Cardiac muscle cell (in vitro differentiated cells and primary cell): ENCODE data around the gene EXOC4. TPM values are rescaled to one million over a fixed set of nuclear protein-coding genes. Genes with fewer than 3 reads are reported as not detected.
A peak's percentile ranks its signal among the peaks of the same experiment; 100 is the strongest.

ENCODE experiments used
- DNase-seq, 2 donors: peaks; one replicate each; pipeline versions ENCODE4 v3.0.0 to v3.0.0-alpha.2; 2010 to 2017; ENCODE audit warnings: low read depth in 1 of 2, low spot score in 1 of 2
- H3K27ac ChIP-seq: fragments of 200-600 bp; sonication (generic); 2 replicates; pipeline ENCODE4 v1.5.1; 2016
- H3K27me3 ChIP-seq: fragments of 200-600 bp; sonication (generic); 2 replicates; pipeline ENCODE4 v1.6.0; 2016; ENCODE audit warnings: control low read depth
- H3K36me3 ChIP-seq: fragments of 200-600 bp; sonication (generic); 2 replicates; pipeline ENCODE4 v1.5.1; 2016; ENCODE audit warnings: control low read depth
- H3K4me1 ChIP-seq: fragments of 200-600 bp; sonication (generic); 2 replicates; pipeline ENCODE4 v1.8.1; 2017; ENCODE audit warnings: low read depth, mild to moderate bottlenecking, mixed run types
- H3K4me3 ChIP-seq: fragments of 200-600 bp; sonication (generic); 2 replicates; pipeline ENCODE4 v1.5.1; 2016; ENCODE audit warnings: mild to moderate bottlenecking
- H3K9me3 ChIP-seq: fragments of 200-600 bp; sonication (generic); 2 replicates; pipeline ENCODE4 v1.5.1; 2017; ENCODE audit warnings: low read depth, mild to moderate bottlenecking, control low read depth
- CTCF ChIP-seq: IDR thresholded peaks from 2 replicates; pipeline ENCODE4 v1.5.1; 2012; ENCODE audit warnings: low read depth, mild to moderate bottlenecking, low read length
- polyA plus RNA-seq: library from polyadenylated mRNA; unstranded; fragments of >200 nt; fragmentation: Nextera tagmentation; extraction: Ambion mirVana; gene quantifications from 2 replicates; pipeline ENCODE4 v1.2.1, GENCODE V29; 2016
- total RNA-seq: library from RNA; depleted of rRNA; stranded (reverse); fragments of >200 nt; gene quantifications from 2 replicates; pipeline ENCODE4 v1.2.3, GENCODE V29; 2016

Gene EXOC4
- total and polyA plus RNA-seq, 2 experiments from 2014 or later, result 33.6 to 46.0 TPM

GRCh38 chr7:134058521-134058920 lies 805.6 kb downstream of the EXOC4 start:
- Histone ChIP-seq H3K36me3 (no peaks in the 10 kb centered on the region), H3K4me1 (peaks cover 12% of the 10 kb centered on the region), H3K9me3 (no peaks in the 10 kb centered on the region), H3K27ac (no peak overlapping the region), H3K4me3 (no peak overlapping the region), H3K27me3 (no peaks in the 10 kb centered on the region)
- no peak for DNase-seq
- no peak for TF ChIP-seq CTCF

DNA sequence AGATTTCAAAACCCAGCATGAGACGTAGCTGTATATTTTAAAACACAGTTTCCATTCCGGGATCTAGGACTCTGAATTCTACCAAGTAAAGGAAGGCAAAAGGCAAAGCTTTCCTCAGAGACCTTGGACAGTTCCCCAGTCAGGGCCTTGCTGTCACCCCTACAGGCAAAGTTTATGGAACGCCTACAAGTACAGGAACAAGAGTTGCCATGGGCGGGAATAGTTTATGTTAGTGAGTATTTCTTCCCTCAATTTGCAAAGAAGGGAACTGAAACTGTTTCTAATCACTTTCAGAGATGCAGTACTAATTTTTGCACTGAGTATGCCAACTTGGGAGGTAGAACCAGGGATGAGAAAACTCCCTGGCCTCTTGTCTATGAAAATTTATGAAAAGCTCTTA lies 806.1 kb downstream of the EXOC4 start:
- Histone ChIP-seq H3K36me3 (no peaks in the 10 kb centered on the region), H3K9me3 (no peaks in the 10 kb centered on the region), H3K4me3 (no peak overlapping the region), H3K27ac (no peak overlapping the region), H3K27me3 (no peaks in the 10 kb centered on the region), H3K4me1 (peaks cover 12% of the 10 kb centered on the region)
- no peak for TF ChIP-seq CTCF
- DNase-seq, result peak; percentile 19 to 64

DNA sequence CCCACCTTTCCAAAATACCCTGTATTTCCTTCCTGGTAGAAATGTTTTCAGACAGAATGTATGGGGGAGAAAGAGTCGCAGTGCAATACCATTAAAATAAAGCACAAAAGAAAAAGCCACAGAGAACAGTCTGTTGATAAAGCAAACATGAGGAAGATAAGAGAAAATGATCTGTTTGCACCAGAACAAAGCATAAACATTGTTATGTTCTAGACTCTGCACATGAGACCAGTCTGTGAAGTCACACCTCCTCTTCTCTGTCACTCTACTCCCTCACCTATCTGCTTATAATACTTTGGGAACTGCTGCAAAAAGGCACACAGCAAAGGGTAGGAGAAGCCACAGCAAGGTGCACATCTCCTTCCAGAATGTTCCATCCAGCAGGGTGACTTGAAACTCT lies 807.0 kb downstream of the EXOC4 start:
- no peak for DNase-seq
- H3K4me1 ChIP-seq, result peaks cover 12% of the 10 kb centered on the region
- H3K36me3 ChIP-seq, result no peaks in the 10 kb centered on the region
- H3K27me3 ChIP-seq, result no peaks in the 10 kb centered on the region
- no peak overlapping the region for H3K27ac ChIP-seq
- H3K9me3 ChIP-seq, result no peaks in the 10 kb centered on the region
- no peak for TF ChIP-seq CTCF
- no peak overlapping the region for H3K4me3 ChIP-seq

DNA sequence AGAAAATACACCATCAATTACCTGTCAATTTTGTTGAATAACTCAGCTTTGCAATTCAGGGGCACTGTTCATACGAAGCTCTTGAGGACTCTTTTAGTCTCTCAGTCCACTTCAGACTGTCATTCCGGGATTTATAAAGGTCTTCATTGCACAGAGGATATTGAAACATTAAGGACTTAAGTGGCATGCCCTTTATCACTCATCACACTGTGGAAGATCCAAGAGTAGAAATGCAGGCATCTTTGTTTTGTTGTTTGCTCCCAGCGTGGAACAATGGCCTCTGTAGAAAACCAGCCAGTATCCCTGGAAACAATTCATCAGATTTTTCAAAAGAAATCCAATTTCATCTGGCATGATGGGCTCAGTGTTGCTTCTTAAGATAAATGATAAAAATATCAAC lies 808.0 kb downstream of the EXOC4 start:
- no peaks in the 10 kb centered on the region for H3K36me3 ChIP-seq
- H3K4me1 ChIP-seq, result peaks cover 12% of the 10 kb centered on the region
- no peaks in the 10 kb centered on the region for H3K9me3 ChIP-seq
- H3K27ac ChIP-seq, result no peak overlapping the region
- no peaks in the 10 kb centered on the region for H3K27me3 ChIP-seq
- DNase-seq, result no peak
- no peak overlapping the region for H3K4me3 ChIP-seq
- TF ChIP-seq CTCF, result no peak

GRCh38 chr7:134062460-134062859 lies 809.6 kb downstream of the EXOC4 start:
- no peaks in the 10 kb centered on the region for H3K9me3 ChIP-seq
- H3K36me3 ChIP-seq, result no peaks in the 10 kb centered on the region

More at GRCh38 chr7:134062460-134062859, 809.6 kb downstream of the EXOC4 start:
- Histone ChIP-seq H3K27ac (no peak overlapping the region), H3K27me3 (no peaks in the 10 kb centered on the region), H3K4me3 (no peak overlapping the region), H3K4me1 (peaks cover 9% of the 10 kb centered on the region)
- DNase-seq, result peak in 1 of 2 donors; percentile 45
- no peak for TF ChIP-seq CTCF
